Activated T-helper 1 cell treated with anti-CD3 and anti-CD28 coated beads, Interleukin-12 subunit alpha, Interleukin-12 subunit beta, Interleukin-2, Interleukin-4 antibody, amounts not matched to agents 30 ng/mL and 10 ng/mL and 1 ng/mL, durations not matched to agents 14 hours and 24 hours and 36 hours (primary cell): ENCODE measurements around the gene SARS1. TPM values are rescaled to one million over a fixed set of nuclear protein-coding genes. Genes with fewer than 3 reads are reported as not detected.

Experiments used
- DNase-seq: peaks from one replicate; pipeline ENCODE4 v3.0.0; 2021; ENCODE audit warnings: low spot score
- H3K27ac Mint-ChIP-seq: one replicate; pipeline ENCODE4 v1.8.0; 2021; ENCODE audit warnings: mild to moderate bottlenecking, mixed read lengths
- H3K27me3 Mint-ChIP-seq: one replicate; pipeline ENCODE4 v1.8.0; 2022; ENCODE audit warnings: mild to moderate bottlenecking, moderate library complexity, mixed read lengths; ENCODE audit not compliant: insufficient read depth
- H3K36me3 Mint-ChIP-seq: one replicate; pipeline ENCODE4 v1.8.0; 2021; ENCODE audit warnings: low read depth, mixed read lengths
- H3K4me1 Mint-ChIP-seq: one replicate; pipeline ENCODE4 v1.8.0; 2021; ENCODE audit warnings: low read depth, mixed read lengths
- H3K4me3 Mint-ChIP-seq: one replicate; pipeline ENCODE4 v1.8.0; 2021; ENCODE audit warnings: mild to moderate bottlenecking, moderate library complexity, mixed read lengths
- H3K9me3 Mint-ChIP-seq: one replicate; pipeline ENCODE4 v1.8.0; 2021; ENCODE audit warnings: mixed read lengths
- intact Hi-C: fragments of 100-400 bp; cut with micrococcal nuclease; formaldehyde crosslinking; loops from one replicate; pipeline ENCODE4 v1.15.1; 2024
- total RNA-seq: library from RNA; stranded (reverse); gene quantifications from 2 replicates; pipeline ENCODE4 v1.2.3, GENCODE V29; 2022

The SARS1 gene
- total RNA-seq, 1 donor from 2014 or later = 154 TPM

DNA sequence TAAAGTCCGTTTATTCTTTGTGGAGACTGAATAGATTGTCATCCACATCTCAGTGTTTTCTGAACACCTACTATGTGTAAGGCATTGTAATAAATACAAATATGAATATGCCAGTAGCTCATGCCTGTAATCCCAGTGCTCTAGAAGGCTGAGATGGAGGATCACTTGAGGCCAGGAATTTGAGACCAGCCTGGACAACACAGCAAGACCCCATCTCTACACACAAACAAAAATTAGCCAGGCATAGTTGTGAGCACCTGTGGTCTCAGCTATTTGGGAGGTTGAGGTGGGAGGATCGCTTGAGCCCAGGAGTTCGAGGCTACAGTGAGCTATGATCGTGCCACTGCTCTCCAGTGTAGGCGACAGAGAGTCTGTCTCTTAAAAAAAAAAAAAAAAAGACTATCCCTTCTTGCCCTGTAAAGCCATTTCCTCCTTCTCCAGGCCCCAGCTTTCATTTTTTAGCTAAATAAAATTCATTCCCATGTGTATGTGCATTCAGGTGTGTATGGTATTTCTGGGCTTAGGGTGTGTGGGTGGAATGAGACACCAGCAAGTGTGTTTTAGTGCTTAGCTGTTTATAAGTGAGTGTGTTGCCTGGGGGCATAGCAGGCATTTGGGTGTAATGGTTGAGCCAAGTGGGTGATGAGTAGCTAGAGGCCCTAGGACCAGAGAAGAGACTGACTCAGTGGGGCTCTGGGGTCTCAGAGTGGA, 43.4 kb downstream of the SARS1 start:
- Mint-ChIP-seq H3K27ac (no peak overlapping the region), H3K4me3 (no peak overlapping the region), H3K36me3 (no peaks in the 10 kb centered on the region), H3K9me3 (no peaks in the 10 kb centered on the region), H3K27me3 (no peaks in the 10 kb centered on the region), H3K4me1 (no peaks in the 10 kb centered on the region)
- no peak for DNase-seq
- intact Hi-C loops = no loop called here

GRCh38 chr1:109257682-109258421, 44.1 kb downstream of the SARS1 start:
- no peaks in the 10 kb centered on the region for H3K4me1 Mint-ChIP-seq
- no peaks in the 10 kb centered on the region for H3K9me3 Mint-ChIP-seq
- H3K36me3 Mint-ChIP-seq = no peaks in the 10 kb centered on the region
- DNase-seq = no peak
- H3K4me3 Mint-ChIP-seq = no peak overlapping the region
- no peaks in the 10 kb centered on the region for H3K27me3 Mint-ChIP-seq
- intact Hi-C loops = no loop called here
- no peak overlapping the region for H3K27ac Mint-ChIP-seq

- H3K27me3 Mint-ChIP-seq = no peaks in the 10 kb centered on the region
These were observed 45.1 kb downstream of the SARS1 start for GRCh38 chr1:109258481-109259466.

GRCh38 chr1:109259674-109260557, 46.2 kb downstream of the SARS1 start:
- H3K36me3 Mint-ChIP-seq = no peaks in the 10 kb centered on the region
- intact Hi-C loops = no loop called here
- H3K4me1 Mint-ChIP-seq = no peaks in the 10 kb centered on the region
- no peak for DNase-seq
- H3K4me3 Mint-ChIP-seq = no peak overlapping the region
- no peaks in the 10 kb centered on the region for H3K27me3 Mint-ChIP-seq
- H3K9me3 Mint-ChIP-seq = no peaks in the 10 kb centered on the region
- no peak overlapping the region for H3K27ac Mint-ChIP-seq

More at GRCh38 chr1:109258481-109259466, 45.1 kb downstream of the SARS1 start:
- no peaks in the 10 kb centered on the region for H3K36me3 Mint-ChIP-seq
- intact Hi-C loops = no loop called here
- H3K27ac Mint-ChIP-seq = no peak overlapping the region
- H3K4me3 Mint-ChIP-seq = no peak overlapping the region
- no peak for DNase-seq
- H3K9me3 Mint-ChIP-seq = no peaks in the 10 kb centered on the region
- H3K4me1 Mint-ChIP-seq = no peaks in the 10 kb centered on the region

DNA sequence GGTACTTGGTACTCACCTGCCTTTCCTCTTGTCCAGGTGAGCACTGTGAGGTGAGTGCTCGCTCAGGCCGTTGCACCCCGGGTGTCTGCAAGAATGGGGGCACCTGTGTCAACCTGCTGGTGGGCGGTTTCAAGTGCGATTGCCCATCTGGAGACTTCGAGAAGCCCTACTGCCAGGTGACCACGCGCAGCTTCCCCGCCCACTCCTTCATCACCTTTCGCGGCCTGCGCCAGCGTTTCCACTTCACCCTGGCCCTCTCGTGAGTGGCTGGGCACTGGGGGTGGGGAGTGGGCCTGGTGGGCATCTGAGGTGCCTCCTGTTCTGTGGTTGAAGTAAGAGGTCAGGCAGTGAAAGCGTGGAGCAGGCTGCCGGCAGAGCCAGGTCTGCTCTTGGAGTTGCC, 47.3 kb downstream of the SARS1 start:
- Mint-ChIP-seq H3K4me1 (no peaks in the 10 kb centered on the region), H3K27ac (no peak overlapping the region), H3K9me3 (no peaks in the 10 kb centered on the region), H3K27me3 (no peaks in the 10 kb centered on the region), H3K4me3 (no peak overlapping the region), H3K36me3 (no peaks in the 10 kb centered on the region)
- intact Hi-C loops = no loop called here
- no peak for DNase-seq

DNA sequence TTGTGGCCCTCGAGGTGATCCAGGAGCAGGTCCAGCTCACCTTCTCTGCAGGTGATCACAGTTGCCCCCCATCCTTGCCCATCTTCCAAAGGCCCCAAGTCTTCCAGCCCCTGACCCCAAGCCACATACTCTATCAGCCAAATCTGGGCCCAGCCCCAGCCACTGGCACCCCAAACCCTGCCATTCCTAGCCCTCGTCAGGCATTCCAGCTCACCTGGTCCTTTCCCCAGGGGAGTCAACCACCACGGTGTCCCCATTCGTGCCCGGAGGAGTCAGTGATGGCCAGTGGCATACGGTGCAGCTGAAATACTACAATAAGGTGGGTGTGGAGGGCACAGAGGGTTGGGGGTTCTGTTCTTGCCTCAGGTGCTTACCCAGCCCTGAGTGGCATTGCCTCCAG, 47.9 kb downstream of the SARS1 start:
- Mint-ChIP-seq H3K27me3 (no peaks in the 10 kb centered on the region), H3K9me3 (no peaks in the 10 kb centered on the region), H3K27ac (no peak overlapping the region), H3K4me3 (no peak overlapping the region), H3K36me3 (no peaks in the 10 kb centered on the region), H3K4me1 (no peaks in the 10 kb centered on the region)
- intact Hi-C loops = no loop called here
- no peak for DNase-seq

- Mint-ChIP-seq H3K27me3 (no peaks in the 10 kb centered on the region), H3K4me3 (no peak overlapping the region), H3K27ac (no peak overlapping the region), H3K36me3 (no peaks in the 10 kb centered on the region), H3K4me1 (no peaks in the 10 kb centered on the region), H3K9me3 (no peaks in the 10 kb centered on the region)
- no peak for DNase-seq
- intact Hi-C loops = loop anchor here (1.0 to 2.0 kb wide), 4 partner anchors 20 to 270 kb away; partner anchors contain the start of gene PSRC1
These were observed 48.7 kb downstream of the SARS1 start for GRCh38 chr1:109262231-109263055.

DNA sequence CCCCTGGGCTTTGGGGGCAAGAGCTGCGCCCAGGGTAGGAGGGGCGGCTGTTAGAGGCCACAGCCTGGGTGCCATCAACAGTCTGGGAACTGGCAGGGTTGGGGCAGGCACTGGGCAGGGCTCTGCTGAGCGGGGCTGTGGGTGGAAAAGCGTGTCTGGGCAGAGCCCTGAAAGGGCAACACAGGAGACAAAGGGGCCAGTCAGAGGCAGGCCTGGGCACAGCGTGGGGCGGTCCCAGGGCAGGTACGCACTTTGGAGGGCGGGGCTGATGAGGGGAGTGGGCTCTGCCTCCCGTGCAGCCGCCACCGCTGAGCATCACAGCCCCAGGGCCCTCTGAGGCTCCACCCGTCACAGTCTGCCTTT, 49.5 kb downstream of the SARS1 start:
- H3K9me3 Mint-ChIP-seq = no peaks in the 10 kb centered on the region
- no peaks in the 10 kb centered on the region for H3K4me1 Mint-ChIP-seq
- DNase-seq = no peak
- no peak overlapping the region for H3K4me3 Mint-ChIP-seq
- H3K27me3 Mint-ChIP-seq = no peaks in the 10 kb centered on the region
- H3K27ac Mint-ChIP-seq = no peak overlapping the region
- intact Hi-C loops = loop anchor here (1.0 to 2.0 kb wide), 4 partner anchors 20 to 269 kb away; partner anchors contain the start of gene PSRC1
- H3K36me3 Mint-ChIP-seq = no peaks in the 10 kb centered on the region

GRCh38 chr1:109263597-109264378, 50.1 kb downstream of the SARS1 start:
- no peaks in the 10 kb centered on the region for H3K4me1 Mint-ChIP-seq
- H3K36me3 Mint-ChIP-seq = no peaks in the 10 kb centered on the region
- H3K27me3 Mint-ChIP-seq = no peaks in the 10 kb centered on the region
- H3K9me3 Mint-ChIP-seq = no peaks in the 10 kb centered on the region
- peak; percentile 71 for DNase-seq
- H3K27ac Mint-ChIP-seq = peak overlapping the region; percentile 49
- intact Hi-C loops = loop anchor here (1.0 to 2.0 kb wide), 4 partner anchors 19 to 269 kb away; partner anchors contain the start of gene PSRC1
- no peak overlapping the region for H3K4me3 Mint-ChIP-seq

GRCh38 chr1:109264379-109264755, 50.6 kb downstream of the SARS1 start:
- intact Hi-C loops = no loop called here
- Mint-ChIP-seq H3K36me3 (no peaks in the 10 kb centered on the region), H3K4me1 (no peaks in the 10 kb centered on the region), H3K27ac (no peak overlapping the region), H3K9me3 (no peaks in the 10 kb centered on the region), H3K27me3 (no peaks in the 10 kb centered on the region), H3K4me3 (no peak overlapping the region)
- no peak for DNase-seq

- Mint-ChIP-seq H3K9me3 (no peaks in the 10 kb centered on the region), H3K27ac (no peak overlapping the region), H3K36me3 (no peaks in the 10 kb centered on the region)
These were observed 51.3 kb downstream of the SARS1 start for GRCh38 chr1:109265016-109265415.

More at GRCh38 chr1:109265016-109265415, 51.3 kb downstream of the SARS1 start:
- no peaks in the 10 kb centered on the region for H3K4me1 Mint-ChIP-seq
- no peak overlapping the region for H3K4me3 Mint-ChIP-seq
- intact Hi-C loops = no loop called here
- no peaks in the 10 kb centered on the region for H3K27me3 Mint-ChIP-seq
- no peak for DNase-seq
